ENCODE measurements around the gene COX15. TPM values are rescaled to one million over a fixed set of nuclear protein-coding genes. Genes with fewer than 3 reads are reported as not detected.
"Not testable (repeated sequence)": the region's sequence is repeated elsewhere in the genome, so short reads cannot be mapped to it uniquely, and the experiment has no call there.

COX15 gene
- 35.6 and 44.6 TPM in 2 replicates for total RNA-seq

- peak; percentile 90 for DNase-seq (ENCODE audit: low read depth)
Observed at GRCh38 chr10:99732033-99732842, at the start of gene COX15, which contains the start of gene CUTC. TSS of gene COX15 (minus strand) at chr10:99732127. CDS start at chr10:99732049, 78 bp downstream. TSS of gene CUTC (plus strand) at chr10:99732234. CDS start at chr10:99732349, 115 bp downstream.

DNA sequence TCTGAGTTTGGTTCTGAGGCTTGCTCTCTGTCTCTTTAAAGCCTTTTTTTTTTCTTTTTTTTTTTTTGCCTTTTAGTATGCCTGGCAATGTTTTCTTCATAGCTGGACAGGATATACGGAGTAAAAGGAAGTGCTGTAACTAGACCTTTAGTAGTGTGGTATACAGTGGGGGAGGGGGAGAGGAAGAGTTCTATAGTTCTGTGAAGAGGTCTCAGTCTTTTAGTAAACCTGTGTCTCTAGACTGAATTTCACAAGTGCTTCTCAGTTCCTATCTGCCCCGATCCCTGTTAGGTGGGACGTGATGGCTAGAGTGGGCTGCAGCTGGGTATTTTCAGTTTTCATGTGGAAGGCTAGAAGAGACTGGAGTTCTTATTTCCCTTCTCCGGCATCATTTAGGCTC, 47.4 kb upstream of the COX15 start:
- DNase-seq (ENCODE audit: low read depth): peak; percentile 45

- peak; percentile 37 for DNase-seq (ENCODE audit: low read depth)
Observed at GRCh38 chr10:99777918-99778714, 46.2 kb upstream of the COX15 start.

DNA sequence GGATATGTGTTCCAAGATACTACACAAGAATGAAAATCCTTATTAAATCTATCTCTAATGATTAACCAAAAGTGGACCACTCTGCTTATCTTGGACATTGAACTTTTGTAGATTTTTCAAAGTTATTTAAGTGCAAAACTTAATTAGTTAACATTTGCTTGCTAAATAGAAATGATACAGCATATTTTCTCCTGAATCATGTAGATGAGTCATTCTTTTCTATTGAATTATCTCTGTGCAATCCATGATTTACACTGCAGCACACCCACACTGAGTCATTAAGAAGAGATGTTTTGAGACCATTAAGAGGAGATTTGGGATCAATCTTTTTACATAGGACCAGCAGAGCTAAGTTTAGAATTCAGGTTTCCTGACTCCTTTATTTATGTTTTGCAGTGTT, 43.9 kb upstream of the COX15 start:
- DNase-seq (ENCODE audit: low read depth): peak; percentile 96

DNA sequence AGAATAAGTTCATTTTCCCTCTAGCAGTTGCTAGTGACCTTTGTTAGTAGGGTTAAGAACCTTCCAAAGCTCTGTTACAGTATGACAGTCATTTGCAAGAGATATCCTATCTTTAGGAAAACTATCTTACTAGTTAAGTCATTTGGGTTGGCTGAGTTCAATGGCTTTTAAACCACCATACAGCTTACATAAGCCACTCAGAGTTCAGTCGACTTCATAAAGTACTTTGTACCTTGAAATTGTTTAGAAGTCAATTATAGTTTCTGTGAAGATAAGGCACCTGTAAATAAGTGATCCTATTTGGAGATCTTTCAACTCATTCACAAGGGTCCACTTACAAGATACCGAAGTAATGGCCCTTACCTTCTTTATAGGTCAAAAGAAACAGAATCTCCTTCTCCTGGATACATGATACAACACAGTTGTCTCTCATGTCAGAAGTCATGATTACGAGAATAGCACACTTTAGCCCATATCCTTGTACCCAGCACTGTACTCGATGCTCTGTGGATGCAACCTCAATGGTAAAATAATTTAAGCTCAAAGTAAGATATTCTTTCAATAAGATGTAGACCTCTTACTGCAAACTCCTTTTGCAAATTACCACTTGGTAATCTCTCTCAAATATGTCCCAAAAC, 38.6 kb upstream of the COX15 start:
- no peak for DNase-seq (ENCODE audit: low read depth)

DNA sequence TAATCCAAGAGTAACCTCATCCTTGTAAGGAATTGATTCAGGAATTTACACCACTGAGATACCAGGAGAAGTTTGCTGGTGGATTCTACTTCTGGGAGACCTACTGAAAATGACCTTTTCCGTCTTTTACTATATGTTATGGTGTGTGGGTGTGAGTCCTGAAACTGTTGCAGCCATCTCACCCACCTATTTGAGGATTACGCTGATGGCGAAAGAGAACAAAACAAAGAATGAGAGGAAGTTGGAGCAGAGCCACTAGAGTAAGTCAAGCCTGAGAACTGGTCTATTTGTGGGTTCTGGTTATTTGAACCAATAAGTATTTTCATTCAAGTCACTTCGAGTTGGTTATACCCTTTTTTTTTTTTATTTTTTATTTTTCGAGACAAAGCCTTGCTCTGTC, 37.8 kb upstream of the COX15 start:
- DNase-seq (ENCODE audit: low read depth): no peak

DNA sequence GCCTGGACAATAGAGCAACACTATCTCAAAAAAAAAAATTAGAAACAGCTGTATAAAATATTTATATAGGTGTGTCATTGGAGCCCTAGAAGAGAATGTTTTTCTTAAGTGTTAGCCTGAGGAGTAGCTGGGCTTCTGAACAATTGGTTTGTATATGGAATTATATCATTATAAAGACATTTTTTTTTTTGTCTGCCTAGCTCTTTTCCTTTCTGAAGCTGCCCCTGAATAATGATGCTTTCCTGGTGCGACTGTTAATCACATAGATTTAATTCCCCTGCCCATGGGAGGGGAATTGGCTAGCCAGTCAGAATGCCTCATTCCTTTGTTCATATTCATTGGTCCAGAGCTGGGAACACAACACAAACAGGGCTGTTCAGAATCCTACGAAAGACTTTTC, 36.6 kb upstream of the COX15 start:
- DNase-seq (ENCODE audit: low read depth): no peak

DNA sequence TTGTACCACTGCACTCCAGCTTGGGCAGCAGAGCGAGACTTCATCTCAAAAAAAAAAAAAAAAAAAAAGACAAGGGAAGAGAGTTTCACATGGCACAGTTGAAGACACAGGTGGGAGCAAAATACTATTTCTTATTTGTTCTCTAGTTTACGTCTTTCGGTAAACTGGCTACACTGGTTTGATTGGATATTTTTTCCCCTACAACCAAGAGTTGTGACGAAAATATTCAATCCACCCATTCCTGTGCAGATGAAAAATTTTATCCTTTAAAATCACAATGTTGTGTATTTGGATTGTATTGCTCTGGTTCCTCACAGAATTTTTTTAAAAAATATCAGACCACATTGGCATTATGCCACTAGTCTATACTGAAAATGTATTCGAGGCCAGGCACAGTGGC, 36.0 kb upstream of the COX15 start:
- DNase-seq (ENCODE audit: low read depth): no peak

DNA sequence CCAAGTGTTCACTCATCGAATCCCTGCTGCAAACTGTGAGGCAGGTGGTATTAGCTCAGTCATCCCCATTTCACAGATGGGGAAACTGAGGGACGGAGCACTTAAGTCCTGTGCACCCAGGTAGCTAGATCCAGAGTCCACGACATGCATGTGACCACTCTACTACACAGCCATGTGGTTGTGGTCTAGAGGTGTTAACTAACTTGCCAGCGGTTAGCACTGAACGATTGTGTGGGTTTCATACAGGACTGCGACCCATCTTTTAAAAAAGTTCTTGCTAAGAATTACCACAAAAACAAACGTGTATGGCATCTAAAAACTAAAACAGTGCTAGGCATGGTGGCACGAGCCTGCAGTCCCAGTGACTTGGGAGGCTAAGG, 34.4 kb upstream of the COX15 start:
- DNase-seq (ENCODE audit: low read depth): no peak

DNA sequence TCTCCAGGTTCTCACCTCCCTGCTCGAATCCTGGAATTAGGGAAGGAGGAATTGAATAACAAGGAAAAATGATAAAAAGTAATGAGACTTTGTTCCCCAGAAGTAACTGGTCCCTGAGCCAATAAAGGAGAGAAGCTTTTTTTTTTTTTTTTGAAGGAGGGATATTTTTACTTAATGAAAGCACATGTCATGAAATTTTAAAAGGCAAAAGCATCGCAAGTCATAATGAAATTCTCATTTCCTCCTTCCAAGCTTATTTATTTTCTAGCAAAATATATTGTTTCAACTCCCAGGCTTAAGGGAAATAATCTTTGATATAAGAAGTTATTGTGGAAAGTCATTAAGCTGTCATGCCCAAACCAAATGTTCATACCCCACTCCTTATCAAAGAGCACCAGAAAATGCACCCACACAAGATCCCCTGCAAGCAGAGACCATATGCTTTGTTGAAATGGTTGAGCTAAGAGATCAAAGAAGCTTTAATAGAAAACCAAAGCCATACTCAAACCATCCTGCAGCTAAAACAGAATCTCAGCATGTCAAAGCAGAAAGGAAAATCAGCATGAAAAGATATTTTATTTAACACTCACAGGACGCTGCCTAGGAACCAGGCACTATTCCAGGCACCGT, 33.9 kb upstream of the COX15 start:
- DNase-seq (ENCODE audit: low read depth): no peak

DNA sequence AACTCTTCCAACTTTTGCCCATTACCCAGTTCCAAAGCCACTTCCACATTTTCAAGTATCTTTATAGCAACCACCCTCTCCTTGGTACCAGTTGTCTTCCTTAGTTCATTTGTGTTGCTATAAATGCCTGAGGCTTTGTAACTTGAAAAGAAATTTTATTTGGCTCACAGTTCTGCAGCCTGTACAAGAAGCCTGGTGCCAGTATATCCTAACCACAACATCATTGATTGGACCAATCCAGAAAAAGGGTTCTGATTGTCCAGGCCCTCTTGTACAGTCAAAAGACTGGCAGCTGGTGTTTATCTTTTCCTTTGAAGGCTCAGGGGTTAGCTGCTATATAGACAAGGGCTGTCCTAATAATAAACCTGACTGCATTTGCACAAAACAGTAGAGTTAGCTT, 29.4 kb upstream of the COX15 start:
- no peak for DNase-seq (ENCODE audit: low read depth)

DNA sequence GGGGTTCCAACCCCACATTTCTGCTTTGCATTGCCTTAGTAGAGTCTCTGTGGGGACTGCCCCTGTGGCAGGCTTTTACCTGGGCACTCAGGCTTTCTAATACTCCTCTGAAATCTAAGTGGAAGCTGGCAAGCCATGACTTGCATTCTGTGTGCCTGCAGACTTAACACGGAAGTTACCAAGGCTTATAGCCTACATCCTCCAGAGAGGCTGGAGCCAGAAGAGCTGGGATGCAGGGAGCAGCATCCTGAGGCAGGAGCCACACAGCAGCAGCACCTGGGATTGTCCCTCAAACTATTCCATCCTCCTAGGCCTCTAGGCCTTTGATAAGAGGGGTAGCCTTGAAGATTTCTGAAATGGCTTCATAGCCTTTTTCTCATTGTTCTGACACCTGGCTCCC, 28.4 kb upstream of the COX15 start:
- no peak for DNase-seq (ENCODE audit: low read depth)

DNA sequence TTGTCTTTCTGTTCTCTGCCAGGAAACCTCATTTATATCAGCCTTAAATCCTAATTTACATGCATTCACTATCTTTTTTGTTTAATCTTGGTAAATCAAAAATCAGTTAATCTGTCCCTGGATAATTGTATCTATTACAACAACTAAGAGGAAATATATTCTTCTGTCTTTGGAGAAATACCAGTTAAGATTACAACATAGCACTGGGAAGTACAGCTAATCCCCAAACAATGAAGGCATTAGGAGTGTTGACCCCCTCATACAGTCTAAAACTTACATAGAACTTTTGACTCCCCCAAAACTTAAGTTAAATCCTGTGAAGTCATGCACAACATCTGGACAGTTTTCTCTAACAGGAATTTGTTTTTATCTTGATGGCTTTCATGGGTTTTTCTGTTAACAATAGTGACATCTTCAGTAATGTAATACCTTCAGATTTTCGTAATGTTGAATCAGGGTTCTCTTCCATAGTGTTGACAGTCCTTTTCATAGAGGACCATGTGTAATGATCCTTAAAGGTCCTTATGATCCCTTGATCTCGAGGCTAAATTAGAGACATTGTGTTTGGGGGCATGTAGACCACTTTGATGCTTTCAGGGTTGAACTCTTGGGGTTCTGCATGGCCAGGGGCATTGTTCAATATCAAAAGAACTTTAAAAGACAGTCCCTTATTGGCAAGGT, 26.4 kb upstream of the COX15 start:
- no peak for DNase-seq (ENCODE audit: low read depth)

GRCh38 chr10:99756159-99756558, 24.2 kb upstream of the COX15 start:
- DNase-seq (ENCODE audit: low read depth): no peak

DNA sequence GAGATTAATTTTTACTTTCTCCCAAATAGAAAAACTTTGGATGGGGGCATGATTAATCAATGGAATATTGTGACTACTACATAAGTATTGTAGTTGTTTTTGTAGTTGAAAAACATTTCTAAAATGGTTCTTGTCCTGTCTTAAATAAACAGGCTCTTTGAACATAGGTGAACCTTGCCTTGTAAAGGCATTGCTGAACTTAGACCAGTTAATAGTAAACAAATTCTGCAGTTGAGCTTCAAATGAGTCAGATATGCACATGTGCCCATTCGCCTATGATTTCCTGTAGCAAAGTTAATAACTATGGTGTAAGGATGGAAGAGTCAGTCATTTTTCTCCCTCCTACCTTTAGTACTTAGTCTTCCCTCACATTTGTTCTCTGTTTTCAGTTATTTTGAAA, 22.7 kb upstream of the COX15 start:
- peak; percentile 86 for DNase-seq (ENCODE audit: low read depth)

DNA sequence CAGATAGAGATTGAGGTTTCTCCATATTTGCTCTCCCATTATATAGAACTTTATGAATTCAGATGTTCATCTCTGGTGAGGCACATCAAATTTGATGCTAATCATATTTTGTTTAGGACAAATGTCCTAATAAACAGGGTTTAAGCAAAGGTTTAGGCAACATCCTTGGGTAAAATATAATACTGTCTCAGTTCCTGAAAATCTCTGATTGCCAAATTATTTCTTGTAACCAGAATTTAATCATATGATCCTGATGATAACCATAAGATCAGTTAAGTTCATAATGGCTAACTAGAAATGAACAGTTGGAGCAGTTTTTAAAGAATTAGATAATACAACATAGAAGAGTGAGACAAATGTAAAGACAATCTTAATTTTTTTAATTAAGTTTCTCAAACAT, 18.7 kb upstream of the COX15 start:
- DNase-seq (ENCODE audit: low read depth): no peak

- DNase-seq (ENCODE audit: low read depth): no peak
Observed at GRCh38 chr10:99748823-99749451, 17.0 kb upstream of the COX15 start.

DNA sequence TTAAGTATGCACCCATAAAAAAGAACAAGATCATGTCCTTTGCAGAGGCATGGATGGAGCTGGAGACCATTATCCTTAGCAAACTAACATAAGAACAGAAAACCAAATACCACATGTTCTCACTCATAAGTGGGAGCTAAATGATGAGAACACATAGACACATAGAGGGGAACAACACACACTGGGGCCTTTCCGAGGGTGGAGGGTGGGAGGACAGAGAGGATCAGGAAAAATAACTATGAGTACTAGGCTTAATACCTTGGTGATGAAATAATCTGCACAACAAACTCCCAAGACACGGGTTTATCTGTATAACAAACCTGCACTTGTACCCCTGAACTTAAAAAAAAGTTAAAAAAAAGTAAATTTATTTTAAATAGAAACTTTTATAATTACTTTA, 14.2 kb upstream of the COX15 start:
- DNase-seq (ENCODE audit: low read depth): not testable (repeated sequence)

- no peak for DNase-seq (ENCODE audit: low read depth)
Observed at GRCh38 chr10:99743841-99744240, 11.9 kb upstream of the COX15 start.

DNA sequence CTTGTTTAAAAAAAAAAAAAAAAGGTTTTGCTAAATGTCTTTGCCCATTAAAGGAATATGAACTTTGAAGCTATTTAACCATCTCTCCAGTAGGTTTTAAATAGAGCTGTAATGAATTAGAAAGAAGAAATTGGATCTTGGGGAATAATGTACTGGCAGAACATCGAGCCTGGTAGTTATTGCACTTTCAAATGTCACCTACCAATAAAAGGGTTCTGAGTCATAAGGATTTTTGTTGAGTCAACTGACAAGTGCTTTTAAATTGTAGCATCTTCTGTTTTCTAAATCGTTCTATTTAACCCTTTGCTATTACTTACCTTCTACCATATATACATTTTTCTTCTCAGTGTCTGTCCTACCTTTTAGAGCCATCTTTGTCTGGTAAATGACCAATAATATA, 10.8 kb upstream of the COX15 start:
- no peak for DNase-seq (ENCODE audit: low read depth)

DNA sequence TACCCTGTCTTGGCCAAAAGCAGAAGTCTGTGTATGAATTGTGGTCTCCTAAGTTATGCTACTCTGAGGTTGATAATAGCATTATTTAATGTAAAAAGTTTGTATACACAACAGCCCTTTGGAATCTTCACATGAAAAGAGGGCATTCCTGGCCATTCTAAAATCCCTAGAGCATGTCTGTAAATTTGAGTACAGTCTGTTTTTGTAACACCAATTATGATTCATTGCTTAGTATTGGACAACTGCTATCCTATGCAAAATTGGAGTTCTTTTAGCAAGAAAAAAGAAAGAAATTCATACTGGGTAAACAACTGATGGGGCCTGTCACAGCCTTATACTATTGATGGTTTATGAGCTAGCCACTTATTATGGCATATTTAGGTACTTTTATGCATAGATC, 10.3 kb upstream of the COX15 start:
- no peak for DNase-seq (ENCODE audit: low read depth)
